NT2/D1 (cell line): ENCODE data around the gene MASTL.
"Not testable (repeated sequence)": the region's sequence is repeated elsewhere in the genome, so short reads cannot be mapped to it uniquely, and the experiment has no call there.

ENCODE experiments used
- DNase-seq: peaks from one replicate; pipeline ENCODE4 v3.0.0-alpha.2; 2011; ENCODE audit warnings: low read depth, low spot score
- H3K27me3 ChIP-seq: 2 replicates; pipeline ENCODE4 v1.6.0; 2011; ENCODE audit warnings: mild to moderate bottlenecking; ENCODE audit not compliant: insufficient read length, insufficient read depth
- H3K36me3 ChIP-seq: 2 replicates; pipeline ENCODE4 v1.6.1; 2011; ENCODE audit warnings: mild to moderate bottlenecking, low read length, mixed read lengths; ENCODE audit not compliant: insufficient read depth, insufficient read length
- H3K4me1 ChIP-seq: 2 replicates; pipeline ENCODE4 v1.5.1; 2011; ENCODE audit not compliant: insufficient read depth, insufficient read length
- H3K4me3 ChIP-seq: 2 replicates; pipeline ENCODE4 v1.5.1; 2011; ENCODE audit warnings: low read depth; ENCODE audit not compliant: insufficient read length
- H3K9ac ChIP-seq: 2 replicates; pipeline ENCODE4 v1.6.0; 2011; ENCODE audit warnings: low read depth; ENCODE audit not compliant: insufficient read length
- H3K9me3 ChIP-seq: 2 replicates; pipeline ENCODE4 v1.5.1; 2011; ENCODE audit warnings: mild to moderate bottlenecking, low read length; ENCODE audit not compliant: insufficient read depth
- SUZ12 ChIP-seq: IDR thresholded peaks from 2 replicates; pipeline ENCODE4 v1.6.1; 2011; ENCODE audit not compliant: insufficient read length, insufficient read depth; ENCODE audit errors: extremely low read depth
- YY1 ChIP-seq: IDR thresholded peaks from 2 replicates; pipeline ENCODE4 v1.6.1; 2011; ENCODE audit not compliant: insufficient read length, insufficient read depth
- ZNF274 ChIP-seq: IDR thresholded peaks from 2 replicates; pipeline ENCODE4 v1.6.1; 2011; ENCODE audit warnings: mild to moderate bottlenecking, low read depth, low read length

Gene MASTL

DNA sequence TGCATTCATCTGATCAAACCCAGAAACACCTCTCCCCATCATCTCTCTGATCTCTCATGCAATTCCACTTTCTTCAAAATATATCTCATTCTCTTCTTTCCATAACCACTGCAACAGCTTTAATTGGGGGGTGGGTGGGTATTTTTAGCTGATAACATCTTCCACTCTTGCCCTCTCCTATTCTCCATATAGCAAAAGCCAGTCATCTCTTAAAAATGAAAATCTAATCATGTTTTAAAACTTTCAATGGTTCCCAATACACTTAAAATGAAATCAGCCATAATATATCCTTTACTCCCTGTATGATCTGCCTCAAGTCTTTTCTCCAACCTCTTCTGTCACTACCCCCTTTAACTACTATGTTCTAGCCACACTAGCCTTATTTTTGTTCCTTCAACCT lies 2.5 kb upstream of the MASTL start:
- Histone ChIP-seq H3K4me3 (peak overlapping the region; percentile 86), H3K9ac (peak overlapping the region; percentile 94), H3K9me3 (no peaks in the 10 kb centered on the region), H3K4me1 (no peaks in the 10 kb centered on the region), H3K36me3 (peaks cover 36% of the 10 kb centered on the region), H3K27me3 (no peaks in the 10 kb centered on the region)
- TF ChIP-seq ZNF274 (no peak), YY1 (no peak), SUZ12 (no peak)
- no peak for DNase-seq

DNA sequence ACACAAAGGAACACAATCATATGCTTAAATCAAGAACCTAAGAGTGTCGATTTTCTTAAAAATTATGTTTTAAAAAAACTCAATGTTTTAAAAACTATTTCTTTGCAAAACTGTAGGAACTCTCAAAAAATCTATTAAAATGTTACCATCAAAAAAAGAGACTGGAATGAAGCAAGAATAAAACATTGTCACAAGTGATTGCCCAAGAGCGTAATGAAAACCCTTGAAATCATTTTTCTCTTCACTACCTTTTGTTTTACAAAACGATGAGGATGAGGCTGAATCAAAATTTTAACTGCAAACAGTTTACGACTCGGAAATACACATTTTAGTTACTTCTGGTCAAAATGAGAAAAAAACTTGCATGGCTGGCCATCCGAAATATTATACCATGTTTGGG lies 1.8 kb upstream of the MASTL start:
- no peak for TF ChIP-seq YY1
- no peak for TF ChIP-seq SUZ12
- TF ChIP-seq ZNF274, result no peak
- Histone ChIP-seq H3K36me3 (peaks cover 35% of the 10 kb centered on the region), H3K9me3 (no peaks in the 10 kb centered on the region), H3K4me3 (peak overlapping the region; percentile 86), H3K27me3 (no peaks in the 10 kb centered on the region), H3K9ac (peak overlapping the region; percentile 94), H3K4me1 (no peaks in the 10 kb centered on the region)
- DNase-seq, result no peak

DNA sequence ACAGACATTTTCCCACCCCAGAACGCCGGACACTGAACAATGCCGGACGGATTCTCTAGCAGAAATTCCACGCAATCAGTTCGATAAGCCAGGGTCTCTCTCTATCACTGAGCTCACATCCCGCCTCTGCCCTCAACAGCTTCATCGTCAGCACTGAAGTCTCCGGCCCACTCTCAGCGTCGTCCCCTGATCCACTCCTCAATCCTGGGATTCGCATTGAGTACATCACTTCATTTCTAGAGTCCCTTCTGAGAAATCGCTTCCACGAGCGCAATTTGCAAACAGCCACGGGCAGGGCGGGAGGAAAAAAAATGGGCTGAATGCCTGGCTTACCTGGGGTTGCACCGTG lies 1.3 kb upstream of the MASTL start:
- peaks cover 35% of the 10 kb centered on the region for H3K36me3 ChIP-seq
- no peak for DNase-seq

DNA sequence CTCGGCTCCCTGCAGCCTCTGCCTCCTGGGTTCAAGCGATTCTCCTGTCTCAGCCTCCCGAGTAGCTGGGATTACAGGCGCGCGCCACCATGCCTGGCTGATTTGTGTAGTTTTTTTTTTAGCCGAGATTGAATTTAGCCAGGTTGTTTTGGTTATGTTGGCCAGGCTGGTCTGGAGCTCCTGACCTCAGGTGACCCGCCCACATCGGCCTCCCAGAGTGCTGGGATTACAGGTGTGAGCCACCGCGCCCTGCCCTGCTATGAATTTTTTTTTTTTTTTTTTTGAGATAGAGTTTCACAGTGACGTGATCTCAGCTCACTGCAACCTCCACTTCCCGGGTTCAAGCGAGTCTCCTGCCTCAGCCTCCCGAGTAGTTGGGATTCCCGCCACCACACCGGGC lies 1.4 kb downstream of the MASTL start:
- peaks cover 41% of the 10 kb centered on the region for H3K36me3 ChIP-seq
- not testable (repeated sequence) for H3K27me3 ChIP-seq, DNase-seq, H3K9me3 ChIP-seq, H3K4me1 ChIP-seq
- peak overlapping the region; percentile 65 for H3K9ac ChIP-seq
- H3K4me3 ChIP-seq, result peak overlapping the region; percentile 86

More for the DNA sequence above, 1.3 kb upstream of the MASTL start:
- no peaks in the 10 kb centered on the region for H3K9me3 ChIP-seq
- peak overlapping the region; percentile 94 for H3K9ac ChIP-seq
- H3K4me3 ChIP-seq, result peak overlapping the region; percentile 86
- H3K4me1 ChIP-seq, result no peaks in the 10 kb centered on the region
- TF ChIP-seq SUZ12, result no peak
- H3K27me3 ChIP-seq, result no peaks in the 10 kb centered on the region

DNA sequence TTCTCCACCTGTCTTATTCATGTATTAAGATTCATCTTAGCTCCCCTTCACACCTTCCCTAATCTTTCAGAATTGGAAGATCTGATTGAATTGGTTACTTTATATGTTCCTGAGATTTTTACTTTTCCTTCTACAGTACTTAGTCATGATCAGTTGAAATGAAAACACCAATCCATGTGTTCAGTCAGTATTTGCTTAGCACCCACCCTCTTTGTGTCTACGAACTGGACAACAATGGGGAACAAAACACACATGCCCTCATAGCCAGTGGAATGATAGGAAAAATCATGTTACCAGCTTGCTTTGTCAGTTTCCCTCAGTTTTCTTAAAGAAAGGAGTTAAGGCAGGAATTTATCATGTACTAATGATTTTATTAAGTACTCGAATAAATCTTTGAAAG lies 2.0 kb downstream of the MASTL start:
- H3K27me3 ChIP-seq, result no peaks in the 10 kb centered on the region
- no peak overlapping the region for H3K9ac ChIP-seq
- peak overlapping the region; percentile 86 for H3K4me3 ChIP-seq
- no peak for TF ChIP-seq ZNF274
- no peak for TF ChIP-seq SUZ12
- TF ChIP-seq YY1, result no peak
- peaks cover 47% of the 10 kb centered on the region for H3K36me3 ChIP-seq
- H3K9me3 ChIP-seq, result no peaks in the 10 kb centered on the region
- H3K4me1 ChIP-seq, result no peaks in the 10 kb centered on the region
- DNase-seq, result no peak

DNA sequence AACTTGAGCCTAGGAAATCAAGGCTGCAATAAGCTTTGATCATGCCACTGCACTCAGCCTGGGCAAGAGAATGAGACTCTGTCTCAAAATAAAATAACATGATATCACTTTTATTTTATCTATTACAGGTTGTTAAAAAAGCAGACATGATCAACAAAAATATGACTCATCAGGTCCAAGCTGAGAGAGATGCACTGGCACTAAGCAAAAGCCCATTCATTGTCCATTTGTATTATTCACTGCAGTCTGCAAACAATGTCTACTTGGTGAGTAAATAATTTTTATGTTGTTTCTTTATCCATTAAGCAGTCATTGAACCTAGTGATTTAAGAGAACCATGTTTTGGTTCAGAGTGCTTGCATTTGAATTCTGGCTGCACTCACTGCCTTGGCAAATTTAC lies 3.3 kb downstream of the MASTL start:
- no peak overlapping the region for H3K4me3 ChIP-seq
- no peak for TF ChIP-seq YY1
- no peak for TF ChIP-seq SUZ12
- TF ChIP-seq ZNF274, result no peak
- H3K9me3 ChIP-seq, result no peaks in the 10 kb centered on the region
- H3K27me3 ChIP-seq, result no peaks in the 10 kb centered on the region
- no peaks in the 10 kb centered on the region for H3K4me1 ChIP-seq
- H3K9ac ChIP-seq, result no peak overlapping the region
- no peak for DNase-seq
- H3K36me3 ChIP-seq, result peaks cover 59% of the 10 kb centered on the region

DNA sequence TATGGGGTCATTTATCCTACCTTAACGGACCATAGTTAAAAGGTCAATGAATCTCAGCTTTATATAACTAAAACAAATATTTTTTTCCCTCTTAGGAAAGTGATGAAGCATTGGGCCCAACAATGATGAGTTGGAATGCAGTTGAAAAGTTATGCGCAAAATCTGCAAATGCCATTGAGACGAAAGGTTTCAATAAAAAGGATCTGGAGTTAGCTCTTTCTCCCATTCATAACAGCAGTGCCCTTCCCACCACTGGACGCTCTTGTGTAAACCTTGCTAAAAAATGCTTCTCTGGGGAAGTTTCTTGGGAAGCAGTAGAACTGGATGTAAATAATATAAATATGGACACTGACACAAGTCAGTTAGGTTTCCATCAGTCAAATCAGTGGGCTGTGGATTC lies 14.7 kb downstream of the MASTL start:
- TF ChIP-seq YY1 (no peak), SUZ12 (no peak), ZNF274 (no peak)
- Histone ChIP-seq H3K27me3 (no peaks in the 10 kb centered on the region), H3K4me3 (no peak overlapping the region), H3K4me1 (no peaks in the 10 kb centered on the region), H3K9me3 (no peaks in the 10 kb centered on the region), H3K36me3 (peaks cover 90% of the 10 kb centered on the region), H3K9ac (no peak overlapping the region)
- no peak for DNase-seq

DNA sequence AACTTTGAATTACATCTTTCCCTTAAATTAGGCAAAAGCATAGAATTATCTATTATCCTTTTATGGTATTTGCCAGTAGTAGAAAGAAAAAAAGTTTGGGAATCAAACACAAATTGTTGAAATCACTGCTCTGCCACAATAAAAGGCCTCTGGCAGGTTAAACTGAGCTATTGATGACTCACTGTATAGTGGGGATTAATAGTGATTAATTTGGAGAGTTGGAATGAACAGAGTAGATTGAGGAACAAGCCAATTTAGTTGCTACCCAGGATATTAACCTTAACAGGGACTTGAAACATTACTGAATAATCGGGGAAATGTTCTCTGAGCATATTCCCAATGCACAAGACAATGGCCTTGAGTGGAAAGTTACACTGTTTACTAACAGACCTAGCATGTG lies 33.1 kb downstream of the MASTL start:
- peaks cover 37% of the 10 kb centered on the region for H3K36me3 ChIP-seq
- no peak for TF ChIP-seq ZNF274
- no peak for TF ChIP-seq SUZ12
- no peak for TF ChIP-seq YY1

More for the DNA sequence above, 33.1 kb downstream of the MASTL start:
- H3K4me3 ChIP-seq, result no peak overlapping the region
- H3K9ac ChIP-seq, result no peak overlapping the region
- H3K4me1 ChIP-seq, result no peaks in the 10 kb centered on the region
- no peak for DNase-seq
- H3K27me3 ChIP-seq, result no peaks in the 10 kb centered on the region
- H3K9me3 ChIP-seq, result no peaks in the 10 kb centered on the region
